ENCODE measurements around the gene KL. TPM values are rescaled to one million over a fixed set of nuclear protein-coding genes. Genes with fewer than 3 reads are reported as not detected.

The KL gene
- total RNA-seq, 4 donors from 2014 or later = 1.9 to 11.9 (median 7.0) TPM

- TF ChIP-seq, protein P1, sequence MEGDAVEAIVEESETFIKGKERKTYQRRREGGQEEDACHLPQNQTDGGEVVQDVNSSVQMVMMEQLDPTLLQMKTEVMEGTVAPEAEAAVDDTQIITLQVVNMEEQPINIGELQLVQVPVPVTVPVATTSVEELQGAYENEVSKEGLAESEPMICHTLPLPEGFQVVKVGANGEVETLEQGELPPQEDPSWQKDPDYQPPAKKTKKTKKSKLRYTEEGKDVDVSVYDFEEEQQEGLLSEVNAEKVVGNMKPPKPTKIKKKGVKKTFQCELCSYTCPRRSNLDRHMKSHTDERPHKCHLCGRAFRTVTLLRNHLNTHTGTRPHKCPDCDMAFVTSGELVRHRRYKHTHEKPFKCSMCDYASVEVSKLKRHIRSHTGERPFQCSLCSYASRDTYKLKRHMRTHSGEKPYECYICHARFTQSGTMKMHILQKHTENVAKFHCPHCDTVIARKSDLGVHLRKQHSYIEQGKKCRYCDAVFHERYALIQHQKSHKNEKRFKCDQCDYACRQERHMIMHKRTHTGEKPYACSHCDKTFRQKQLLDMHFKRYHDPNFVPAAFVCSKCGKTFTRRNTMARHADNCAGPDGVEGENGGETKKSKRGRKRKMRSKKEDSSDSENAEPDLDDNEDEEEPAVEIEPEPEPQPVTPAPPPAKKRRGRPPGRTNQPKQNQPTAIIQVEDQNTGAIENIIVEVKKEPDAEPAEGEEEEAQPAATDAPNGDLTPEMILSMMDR (IDR thresholded peaks at IDR 0.05; ENCODE audit: low read depth) = no peak
Measured at GRCh38 chr13:33011828-33012470, 4.3 kb upstream of the KL start.

DNA sequence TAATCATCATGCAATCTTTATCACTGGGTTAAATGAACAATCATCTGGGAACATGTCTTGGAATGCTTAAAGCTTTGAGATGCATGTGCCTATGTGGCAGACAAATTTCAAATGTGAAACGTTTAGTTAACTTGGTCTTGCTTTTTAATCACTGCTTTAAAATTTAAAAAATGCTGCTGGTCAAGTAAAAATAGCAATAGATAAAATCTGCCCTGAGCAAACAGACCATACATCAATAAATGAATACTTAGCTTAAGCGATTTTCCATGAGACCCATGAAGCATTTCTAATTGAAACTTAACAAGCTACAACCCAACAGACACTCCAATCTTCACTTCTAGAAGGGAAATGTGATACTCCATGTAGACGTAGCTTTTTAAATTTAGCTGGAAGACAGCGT is 1.9 kb upstream of the KL start:
- TF ChIP-seq, protein P1 (IDR thresholded peaks at IDR 0.05; ENCODE audit: low read depth) = no peak

GRCh38 chr13:33015241-33015668 is 968 bp upstream of the KL start:
- TF ChIP-seq, protein P1 (IDR thresholded peaks at IDR 0.05; ENCODE audit: low read depth) = no peak

GRCh38 chr13:33015791-33016323 is 366 bp upstream of the KL start:
- TF ChIP-seq, protein P1 (IDR thresholded peaks at IDR 0.05; ENCODE audit: low read depth) = no peak

DNA sequence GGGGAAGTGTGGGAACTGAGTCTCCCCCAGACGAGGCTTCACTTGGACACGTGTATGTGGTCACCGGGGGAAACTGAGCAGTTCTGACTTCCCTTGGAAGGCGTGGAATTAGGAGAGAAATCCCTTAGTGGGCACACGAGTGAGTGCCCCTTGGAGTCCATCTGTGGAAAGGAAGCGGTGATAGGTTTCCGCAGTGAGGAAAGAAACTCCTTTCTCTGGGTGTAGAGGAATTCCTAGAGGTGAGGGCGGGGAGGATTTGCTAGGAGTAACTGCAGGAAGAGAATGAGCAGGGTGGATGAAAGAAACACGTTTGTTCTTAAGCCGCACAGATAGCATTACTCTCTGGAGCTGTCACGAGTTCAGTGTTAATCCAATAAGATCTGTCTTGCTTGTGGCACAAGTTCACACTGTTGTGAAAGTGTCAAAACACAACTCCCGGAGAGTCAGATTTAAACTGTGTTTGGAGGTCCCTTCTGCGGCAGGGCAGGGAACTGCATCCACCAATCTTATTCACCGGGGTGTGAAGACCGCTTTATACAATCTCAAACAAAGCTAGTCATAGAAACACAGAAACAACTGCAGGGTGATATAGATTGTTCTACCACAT is 1.2 kb downstream of the KL start:
- TF ChIP-seq, protein P1 (IDR thresholded peaks at IDR 0.05; ENCODE audit: low read depth) = no peak

GRCh38 chr13:33018886-33019285 is 2.7 kb downstream of the KL start:
- TF ChIP-seq, protein P1 (IDR thresholded peaks at IDR 0.05; ENCODE audit: low read depth) = no peak

GRCh38 chr13:33022986-33023385 is 6.8 kb downstream of the KL start:
- TF ChIP-seq, protein P1 (IDR thresholded peaks at IDR 0.05; ENCODE audit: low read depth) = no peak
